Hematopoietic multipotent progenitor cell treated with erythropoietin and hydrocortisone succinate and interleukin-3 and kit ligand, for 8 days (in vitro differentiated cells): ENCODE measurements around the gene PA2G4.

Experiments
- DNase-seq: peaks from one replicate; pipeline ENCODE4 v3.0.0-alpha.2; 2015

PA2G4 gene

DNA sequence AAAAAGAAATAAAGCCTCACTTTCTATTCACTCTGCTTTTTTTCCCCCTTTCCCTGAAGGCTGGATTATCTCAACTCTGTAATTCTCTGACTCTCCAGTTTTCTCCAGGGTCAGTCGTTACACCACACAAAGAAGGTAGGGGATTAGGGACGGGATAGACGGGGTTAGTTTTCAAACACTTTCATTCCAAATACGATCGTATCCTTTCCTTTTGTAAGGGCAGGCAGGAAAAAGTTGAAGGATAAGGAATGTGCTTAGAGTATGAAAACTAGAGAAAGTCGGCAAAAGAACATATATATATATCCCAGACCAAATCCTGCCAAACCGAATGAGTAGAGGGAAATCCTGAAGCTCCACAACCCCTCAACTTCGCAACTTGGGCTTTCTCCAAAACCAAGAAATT lies 23.1 kb downstream of the PA2G4 start:
- no peak for DNase-seq

DNA sequence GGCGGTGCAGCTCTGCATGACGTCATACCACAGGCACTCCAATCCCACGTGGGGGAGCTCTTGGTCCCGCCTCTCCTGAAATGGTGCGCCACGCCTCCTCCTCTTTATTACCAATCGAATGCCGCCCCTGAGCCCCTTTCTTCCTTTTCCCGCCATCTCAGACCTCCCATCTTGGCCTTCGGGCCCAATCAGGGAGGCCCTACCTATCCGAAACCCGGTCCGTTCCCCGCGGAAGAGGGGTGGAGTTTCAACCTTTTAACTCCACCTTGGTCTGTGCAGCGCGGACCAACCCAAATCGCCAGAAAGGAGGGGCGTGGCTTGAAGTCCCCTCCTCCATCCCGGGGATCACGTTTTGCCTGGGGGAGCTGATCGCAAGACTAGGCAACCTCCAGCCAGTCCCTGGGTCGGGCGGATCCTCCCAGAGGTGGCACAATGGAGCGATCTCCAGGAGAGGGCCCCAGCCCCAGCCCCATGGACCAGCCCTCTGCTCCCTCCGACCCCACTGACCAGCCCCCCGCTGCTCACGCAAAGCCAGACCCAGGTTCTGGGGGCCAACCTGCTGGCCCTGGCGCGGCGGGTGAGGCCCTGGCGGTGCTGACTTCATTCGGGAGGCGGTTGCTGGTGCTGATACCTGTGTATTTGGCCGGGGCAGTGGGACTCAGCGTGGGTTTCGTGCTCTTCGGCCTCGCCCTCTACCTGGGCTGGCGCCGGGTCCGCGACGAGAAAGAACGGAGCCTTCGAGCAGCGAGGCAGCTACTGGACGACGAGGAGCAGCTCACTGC lies 23.7 kb downstream of the PA2G4 start, which contains the start of gene ESYT1:
ESYT1 (plus strand) TSS at position 380 of the 782 bp plus-strand sequence; CDS start at position 433, 53 bp downstream.
- DNase-seq: peak; percentile 100

DNA sequence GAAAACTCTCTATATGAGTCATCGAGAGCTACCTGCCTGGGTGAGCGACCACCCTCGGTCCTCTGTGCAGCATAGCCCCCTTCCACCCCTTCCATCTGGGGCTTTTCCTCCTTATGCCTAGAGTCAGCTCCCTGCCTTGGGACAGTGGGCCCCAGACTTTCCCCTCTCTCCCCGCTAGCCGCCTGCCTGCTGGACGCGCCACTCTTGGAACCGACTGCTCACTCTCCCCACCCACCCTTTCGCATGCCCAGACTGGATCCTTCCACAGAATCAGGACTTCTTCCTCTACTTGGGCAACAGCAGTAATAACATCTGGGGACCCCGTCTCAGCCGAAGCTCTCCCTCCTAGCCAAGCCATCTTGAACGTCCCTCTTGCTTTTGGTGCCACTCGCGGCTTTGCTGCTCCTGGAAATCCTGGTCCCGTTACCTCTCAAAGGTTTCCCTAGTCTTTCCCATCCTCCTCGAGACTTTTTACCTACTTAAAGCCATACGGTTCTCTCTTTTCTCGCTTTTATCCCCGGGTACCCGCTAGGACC lies 24.4 kb downstream of the PA2G4 start:
- DNase-seq: no peak

DNA sequence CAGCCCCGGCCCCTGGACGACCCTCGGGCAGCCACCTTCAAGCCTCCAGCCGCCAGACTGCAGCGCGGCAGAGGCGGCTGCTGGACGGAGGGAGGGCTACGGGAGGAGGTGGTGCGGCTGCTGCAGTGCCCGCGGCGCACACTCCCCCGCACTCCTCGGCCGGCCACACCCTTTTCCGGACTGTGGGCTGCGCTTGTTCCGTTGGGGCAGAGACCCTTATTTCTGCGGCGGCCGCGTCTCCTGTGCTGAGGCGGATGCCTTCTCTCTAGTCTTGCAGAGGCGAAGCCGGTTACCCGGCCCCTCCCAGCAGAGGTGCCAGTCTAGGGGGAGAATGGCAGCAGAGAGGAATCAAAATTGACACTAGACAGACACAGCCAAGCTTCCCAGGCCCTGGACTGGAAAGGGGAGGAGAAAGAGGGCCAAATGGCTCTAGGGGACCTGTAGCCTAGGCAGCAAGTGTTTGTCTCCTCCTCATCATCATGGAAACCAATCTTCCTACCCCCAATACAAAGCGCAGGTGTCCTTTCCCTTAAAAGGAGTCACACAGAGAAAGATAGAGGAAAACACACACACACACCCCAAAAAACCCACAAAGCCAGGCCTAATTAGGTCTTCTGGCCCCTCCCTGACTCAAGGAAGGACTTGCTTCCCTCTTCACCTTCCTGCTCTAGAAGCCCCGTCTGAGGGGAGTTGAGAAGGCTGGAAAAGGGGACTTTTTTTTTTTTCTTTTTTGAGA lies 25.0 kb downstream of the PA2G4 start:
- peak; percentile 72 for DNase-seq

DNA sequence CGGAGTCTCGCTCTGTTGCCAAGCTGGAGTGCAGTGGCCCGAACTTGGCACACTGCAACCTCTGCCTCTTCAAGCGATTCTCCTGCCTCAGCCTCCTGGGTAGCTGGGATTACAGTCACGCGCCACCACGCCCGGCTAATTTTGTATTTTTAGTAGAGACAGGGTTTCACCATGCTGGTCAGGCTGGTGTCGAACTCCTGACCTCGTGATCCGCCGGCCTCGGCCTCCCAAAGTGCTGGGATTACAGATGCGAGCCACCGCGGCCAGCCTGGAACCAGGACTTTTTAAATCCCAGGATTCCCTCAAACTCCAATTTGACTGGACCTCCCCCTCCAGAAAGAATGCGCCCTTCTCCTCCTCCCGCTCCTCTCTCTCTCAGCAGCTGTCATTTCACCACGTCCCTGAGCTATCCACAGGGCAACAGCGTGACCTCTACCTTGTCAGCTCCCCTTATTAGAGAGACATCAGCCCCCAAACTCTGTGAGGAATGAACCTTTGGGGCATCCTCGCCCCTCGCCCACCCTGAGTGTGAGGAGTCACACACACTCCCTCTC lies 25.7 kb downstream of the PA2G4 start:
- no peak for DNase-seq

DNA sequence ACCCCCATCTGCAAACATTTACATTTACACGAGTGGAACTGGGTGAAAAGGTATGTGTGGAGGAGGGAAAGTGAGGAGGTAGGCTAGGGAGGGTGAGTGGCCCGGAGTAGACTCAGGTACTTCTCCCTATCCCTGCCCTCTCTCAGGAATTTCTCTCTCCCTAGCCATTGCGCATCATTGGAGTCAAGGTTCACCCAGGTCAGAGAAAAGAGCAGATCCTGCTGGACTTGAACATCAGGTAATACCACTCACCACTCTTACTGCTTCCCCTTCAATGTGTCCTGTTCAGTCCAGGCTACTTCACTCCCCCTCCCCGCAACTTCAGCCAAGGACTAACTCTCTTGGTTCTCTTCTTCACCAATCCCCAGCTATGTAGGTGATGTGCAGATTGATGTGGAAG lies 26.5 kb downstream of the PA2G4 start:
- DNase-seq: no peak

DNA sequence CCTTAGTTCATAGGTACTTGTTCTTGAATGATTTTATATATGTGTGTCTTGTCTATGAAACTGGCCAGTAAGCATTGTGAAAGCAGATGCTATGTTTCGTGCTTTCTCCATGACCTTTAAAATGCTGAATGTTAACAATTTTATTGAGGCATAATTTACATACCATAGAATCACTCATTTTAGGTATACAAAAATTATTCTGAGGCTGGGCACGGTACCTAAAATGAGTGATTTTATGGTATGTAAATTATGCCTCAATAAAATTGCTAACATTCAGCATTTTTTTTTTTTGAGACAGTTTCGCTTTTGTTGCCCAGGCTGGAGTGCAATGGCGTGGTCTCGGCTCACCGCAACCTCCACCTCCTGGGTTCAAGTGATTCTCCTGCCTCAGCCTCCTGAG lies 30.5 kb downstream of the PA2G4 start:
- DNase-seq: no peak

DNA sequence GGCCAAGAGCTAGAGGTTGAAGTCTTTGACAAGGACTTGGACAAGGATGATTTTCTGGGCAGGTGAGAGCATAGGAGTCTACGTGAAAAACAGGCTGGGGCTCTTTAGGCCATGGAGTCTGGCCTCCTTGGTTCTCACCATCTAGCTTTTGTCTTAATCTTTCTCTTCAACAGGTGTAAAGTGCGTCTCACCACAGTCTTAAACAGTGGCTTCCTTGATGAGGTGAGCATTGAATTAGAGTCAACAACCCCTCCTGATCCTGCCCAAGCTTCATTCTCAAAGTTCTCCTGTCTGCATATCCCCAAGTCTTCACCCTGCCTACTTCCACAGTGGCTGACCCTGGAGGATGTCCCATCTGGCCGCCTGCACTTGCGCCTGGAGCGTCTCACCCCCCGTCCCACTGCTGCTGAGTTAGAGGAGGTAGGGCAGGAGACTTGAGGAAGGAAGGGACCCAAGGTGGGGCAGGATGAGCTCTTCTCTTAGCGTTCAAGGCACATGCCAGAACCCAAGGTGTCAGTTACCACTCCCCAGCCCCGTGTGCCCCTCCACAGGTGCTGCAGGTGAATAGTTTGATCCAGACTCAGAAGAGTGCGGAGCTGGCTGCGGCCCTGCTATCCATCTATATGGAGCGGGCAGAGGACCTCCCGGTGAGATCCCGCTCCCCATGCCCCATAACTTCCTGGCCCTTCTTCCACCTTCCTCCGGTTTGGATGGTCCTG lies 33.7 kb downstream of the PA2G4 start:
- DNase-seq: no peak

DNA sequence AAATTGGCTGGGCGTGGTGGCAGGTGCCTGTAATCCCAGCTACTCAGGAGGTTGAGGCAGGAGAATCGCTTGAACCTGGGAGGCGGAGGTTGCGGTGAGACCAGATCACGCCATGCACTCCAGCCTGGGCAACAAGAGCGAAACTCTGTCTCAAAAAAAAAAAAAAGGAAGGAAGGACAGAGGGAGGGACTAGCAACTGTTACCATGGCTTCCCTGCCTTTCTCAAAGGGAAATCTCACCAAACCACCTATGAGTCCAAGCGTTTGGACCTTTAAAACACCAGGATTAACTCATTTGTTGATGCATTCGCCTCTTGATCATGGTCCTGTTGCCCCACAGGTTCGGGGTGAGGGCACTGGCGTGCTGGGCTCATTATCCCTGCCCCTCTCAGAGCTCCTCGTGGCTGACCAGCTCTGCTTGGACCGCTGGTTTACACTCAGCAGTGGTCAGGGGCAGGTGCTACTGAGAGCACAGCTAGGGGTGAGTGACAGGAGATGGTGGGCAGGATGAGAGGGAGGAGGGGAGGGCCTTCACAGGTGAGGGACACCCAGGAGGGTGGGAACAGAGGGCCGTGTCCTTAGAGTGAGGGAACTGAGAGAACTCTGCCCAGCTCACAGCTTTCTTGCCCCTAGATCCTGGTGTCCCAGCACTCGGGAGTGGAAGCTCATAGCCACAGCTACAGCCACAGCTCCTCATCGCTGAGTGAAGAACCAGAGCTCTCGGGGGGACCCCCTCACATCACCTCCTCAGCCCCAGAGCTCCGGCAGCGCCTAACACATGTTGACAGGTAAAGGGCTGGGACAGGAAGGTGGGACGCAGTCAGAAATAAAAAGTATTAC lies 37.8 kb downstream of the PA2G4 start:
- DNase-seq: no peak

DNA sequence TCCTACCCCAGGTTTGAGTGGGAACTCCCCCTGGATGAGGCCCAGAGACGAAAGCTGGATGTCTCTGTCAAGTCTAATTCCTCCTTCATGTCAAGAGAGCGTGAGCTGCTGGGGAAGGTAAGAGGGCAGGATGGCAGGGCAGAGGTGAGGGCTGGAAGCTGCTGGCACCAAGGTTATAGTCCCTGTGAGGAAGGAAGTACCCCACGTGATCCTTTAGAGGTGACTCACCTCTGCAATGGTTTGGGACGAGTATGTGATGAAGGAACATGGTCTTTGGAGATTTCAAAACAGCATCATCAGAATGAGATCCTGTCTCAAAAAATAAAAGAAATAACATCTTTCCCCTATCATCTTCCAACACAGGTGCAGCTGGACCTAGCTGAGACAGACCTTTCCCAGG lies 38.9 kb downstream of the PA2G4 start:
- no peak for DNase-seq

DNA sequence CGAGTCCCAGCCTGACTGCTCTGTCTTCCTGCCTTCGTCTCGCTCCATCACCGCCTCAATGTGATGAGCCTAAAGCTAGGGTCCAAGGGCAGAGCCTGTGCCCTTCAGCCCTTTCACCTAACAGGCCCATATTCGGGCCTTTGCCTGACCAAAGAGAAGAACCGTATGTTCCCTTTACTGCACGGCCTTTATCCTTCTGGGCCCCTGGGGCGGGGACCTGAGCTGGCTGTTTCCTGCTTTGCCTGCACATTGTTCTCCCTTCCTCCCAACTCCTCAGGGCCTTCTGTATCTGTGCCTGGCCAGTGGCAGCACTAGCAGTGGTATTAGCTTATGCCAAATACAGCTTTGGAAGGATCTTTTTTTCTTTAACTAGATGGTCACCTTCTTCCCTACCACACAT lies 39.5 kb downstream of the PA2G4 start:
- DNase-seq: no peak

DNA sequence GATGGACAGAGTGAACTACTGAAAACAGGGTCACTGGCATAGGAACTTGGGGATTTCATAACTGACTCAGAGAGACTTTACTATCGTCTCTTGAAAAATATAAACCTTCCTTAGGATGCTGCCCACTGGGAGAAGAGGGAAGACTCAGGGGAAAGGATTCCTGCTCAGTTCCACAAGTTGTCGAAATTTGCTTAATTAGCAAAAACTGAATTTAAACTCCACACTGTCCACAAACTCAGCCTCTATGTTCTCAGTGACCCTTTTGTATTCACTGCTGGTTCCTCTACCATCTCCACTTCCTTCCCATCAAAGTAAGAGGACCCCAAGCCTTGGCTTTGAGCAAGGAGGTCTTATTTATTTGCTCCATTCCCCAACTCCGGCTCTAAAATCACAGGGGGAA lies 40.9 kb downstream of the PA2G4 start:
- no peak for DNase-seq

DNA sequence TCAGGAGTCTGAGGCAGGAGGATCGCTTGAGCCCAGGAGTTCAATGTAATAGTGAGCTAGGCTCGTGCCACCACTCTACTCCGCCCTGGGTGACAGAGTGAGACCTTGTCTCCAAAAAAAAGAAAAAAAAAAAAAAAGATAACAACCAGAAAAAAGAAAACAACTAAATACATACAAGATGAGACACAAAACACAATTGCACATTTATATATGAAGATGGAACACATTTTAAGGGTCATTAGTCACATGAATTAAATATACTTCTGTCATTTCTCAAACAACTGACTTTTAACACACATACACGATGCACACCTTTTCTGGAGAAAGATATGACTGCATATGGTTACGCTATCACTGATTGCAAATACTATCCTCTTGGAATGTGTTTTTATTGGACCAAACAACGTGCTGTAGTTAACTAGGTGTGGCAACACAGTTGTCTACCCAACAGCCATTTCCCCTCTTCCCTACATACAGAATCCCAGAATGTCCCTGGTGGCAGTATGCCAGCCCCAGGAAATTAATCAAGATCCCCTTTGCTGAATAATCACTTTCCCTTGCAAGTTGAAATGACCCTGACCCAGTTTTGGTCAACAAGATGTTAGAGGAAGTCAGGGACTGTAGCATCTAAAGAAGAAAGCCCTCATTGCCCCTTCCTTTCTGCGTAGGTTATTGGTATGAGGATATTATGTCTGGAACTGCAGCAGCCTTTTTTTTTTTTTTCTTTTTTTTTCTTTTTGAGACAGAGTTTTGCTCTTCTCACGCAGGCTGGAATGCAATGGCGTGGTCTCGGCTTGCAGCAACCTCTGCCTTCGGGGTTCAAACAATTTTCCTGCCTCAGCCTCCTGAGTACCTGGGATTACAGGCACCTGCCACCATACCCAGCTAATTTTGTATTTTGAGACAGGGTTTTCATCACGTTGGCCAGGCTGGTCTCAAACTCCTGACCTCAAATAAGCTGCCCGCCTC lies 42.4 kb downstream of the PA2G4 start:
- DNase-seq: no peak

DNA sequence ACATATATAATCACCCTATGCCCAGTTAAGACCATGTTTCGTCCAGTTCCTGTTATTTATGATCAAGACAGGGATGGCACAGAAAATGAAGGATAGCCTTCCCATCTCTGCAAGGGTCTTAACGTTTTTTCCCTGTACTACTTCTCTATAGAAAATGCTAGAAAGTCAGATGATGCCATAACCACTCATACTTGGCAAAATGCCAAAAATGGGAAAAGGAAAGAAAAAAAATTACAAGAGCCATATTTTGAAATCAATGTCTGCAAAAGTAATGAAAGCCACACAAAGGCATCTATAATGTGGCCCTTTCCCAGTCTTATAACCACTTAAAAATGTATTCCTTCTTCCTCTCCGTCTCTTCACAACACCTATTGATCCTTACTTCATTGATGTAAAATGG lies 46.2 kb downstream of the PA2G4 start:
- DNase-seq: peak; percentile 51

DNA sequence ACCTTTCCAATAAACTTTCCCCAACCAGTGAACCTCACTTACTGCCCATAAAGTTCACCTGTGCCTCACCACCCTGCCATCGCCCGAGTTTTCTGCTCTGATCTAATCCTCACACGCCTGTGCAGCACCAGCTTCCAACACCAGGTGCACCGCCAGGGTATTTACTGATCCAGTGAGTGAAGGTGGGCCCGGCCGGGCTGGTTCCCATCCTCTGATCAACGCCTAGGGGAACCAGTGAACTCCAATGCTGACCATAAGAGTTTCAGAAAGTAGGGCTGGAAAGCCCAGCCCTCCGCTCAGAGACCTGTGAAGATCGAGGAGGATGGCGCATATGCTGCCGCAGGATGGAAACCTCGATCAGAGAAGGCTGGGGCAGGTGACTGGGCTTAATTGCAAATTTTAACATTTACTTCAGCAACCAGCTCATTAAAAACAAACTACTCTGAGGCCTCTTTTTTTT lies 47.3 kb downstream of the PA2G4 start:
- peak; percentile 80 for DNase-seq

DNA sequence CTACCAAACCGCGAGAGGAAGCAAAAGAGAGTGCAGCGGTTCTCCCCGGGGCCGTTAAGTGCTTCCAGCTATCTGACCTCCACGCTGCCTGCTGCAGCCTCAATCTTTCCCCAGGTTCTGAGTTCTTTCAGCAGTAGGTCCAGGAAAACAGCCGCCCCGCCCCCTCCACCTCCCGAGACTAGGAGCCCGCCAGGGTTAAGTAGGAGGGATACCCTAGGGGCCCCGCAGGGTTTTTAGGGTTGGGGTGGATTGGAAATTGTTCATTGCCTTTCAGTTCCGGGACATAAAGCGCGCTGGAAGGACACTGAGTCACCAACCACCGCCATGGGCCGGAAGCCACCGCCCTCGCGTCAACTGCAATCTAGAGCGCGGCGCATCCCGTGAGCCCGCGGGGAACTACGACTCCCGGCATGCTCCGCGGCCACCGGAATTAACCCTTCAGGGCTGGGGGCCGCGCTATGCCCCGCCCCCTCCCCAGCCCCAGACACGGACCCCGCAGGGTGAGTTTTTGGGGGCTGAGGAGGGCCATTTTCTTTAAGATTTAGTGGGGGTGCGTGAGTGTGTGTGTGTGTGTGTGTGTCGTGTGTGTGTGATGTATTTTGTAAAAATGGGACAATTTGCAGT lies 47.9 kb downstream of the PA2G4 start, which contains the start of gene MYL6B:
MYL6B (plus strand) TSS at position 456 of the 624 bp plus-strand sequence. CDS start 1,332 bp downstream, outside the sequence.
- DNase-seq: peak; percentile 93

DNA sequence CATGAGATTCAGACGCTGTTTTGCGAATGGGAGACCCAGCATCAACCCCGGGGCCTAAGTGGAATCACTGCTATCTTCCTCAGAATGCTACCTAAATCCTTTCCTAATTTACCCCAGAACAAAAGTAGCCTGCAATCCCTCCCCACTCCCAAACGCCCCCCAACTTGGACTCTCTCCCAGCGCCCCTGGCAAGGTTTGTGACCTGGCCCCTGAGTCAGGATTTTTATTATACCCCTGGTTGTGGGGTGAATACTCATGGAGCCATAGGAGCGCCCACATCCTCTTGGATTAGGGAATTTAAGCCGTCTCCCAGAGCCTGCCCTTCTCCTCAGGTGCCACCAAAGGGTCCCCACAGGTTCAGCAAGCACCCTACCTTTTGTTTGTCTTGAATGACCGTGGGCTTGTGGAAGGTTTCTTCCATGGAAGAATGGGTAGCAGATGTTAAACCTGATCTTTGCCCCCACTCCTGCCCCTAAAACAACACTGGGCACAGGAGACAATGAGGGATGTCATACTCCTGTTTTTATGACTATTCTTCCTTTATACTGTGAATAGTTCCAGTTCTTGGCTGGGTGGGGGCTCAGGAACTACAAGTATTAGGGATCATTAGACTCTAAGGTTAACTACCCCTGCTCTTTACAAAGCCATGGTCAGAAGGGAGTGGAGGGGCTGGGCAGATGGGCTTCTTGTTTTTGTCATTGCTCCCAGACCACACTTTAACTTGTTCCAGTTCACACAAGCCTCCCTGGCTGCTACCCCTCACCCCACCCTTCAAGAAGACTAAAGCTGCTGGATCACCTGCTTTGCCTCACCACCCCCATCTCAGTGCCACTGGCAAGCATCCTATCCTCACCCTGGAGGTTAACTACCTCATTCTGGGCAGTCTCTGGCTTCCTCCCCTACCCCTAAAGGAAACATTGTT lies 48.7 kb downstream of the PA2G4 start:
- no peak for DNase-seq

DNA sequence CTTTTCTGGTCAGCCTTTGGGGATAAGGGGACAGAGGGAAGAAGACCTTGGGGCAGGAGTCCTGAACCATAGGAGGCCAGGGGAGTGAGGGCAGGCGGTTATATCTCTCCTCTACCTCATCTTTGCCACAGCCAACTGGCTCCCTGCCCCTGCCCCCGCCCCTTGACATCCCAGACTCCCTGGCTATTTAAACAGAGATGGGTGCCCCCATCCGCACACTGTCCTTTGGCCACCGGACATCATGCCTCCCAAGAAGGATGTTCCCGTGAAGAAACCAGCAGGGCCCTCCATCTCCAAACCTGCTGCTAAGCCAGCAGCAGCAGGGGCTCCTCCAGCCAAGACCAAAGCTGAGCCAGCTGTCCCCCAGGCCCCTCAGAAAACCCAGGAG lies 49.3 kb downstream of the PA2G4 start:
- no peak for DNase-seq

DNA sequence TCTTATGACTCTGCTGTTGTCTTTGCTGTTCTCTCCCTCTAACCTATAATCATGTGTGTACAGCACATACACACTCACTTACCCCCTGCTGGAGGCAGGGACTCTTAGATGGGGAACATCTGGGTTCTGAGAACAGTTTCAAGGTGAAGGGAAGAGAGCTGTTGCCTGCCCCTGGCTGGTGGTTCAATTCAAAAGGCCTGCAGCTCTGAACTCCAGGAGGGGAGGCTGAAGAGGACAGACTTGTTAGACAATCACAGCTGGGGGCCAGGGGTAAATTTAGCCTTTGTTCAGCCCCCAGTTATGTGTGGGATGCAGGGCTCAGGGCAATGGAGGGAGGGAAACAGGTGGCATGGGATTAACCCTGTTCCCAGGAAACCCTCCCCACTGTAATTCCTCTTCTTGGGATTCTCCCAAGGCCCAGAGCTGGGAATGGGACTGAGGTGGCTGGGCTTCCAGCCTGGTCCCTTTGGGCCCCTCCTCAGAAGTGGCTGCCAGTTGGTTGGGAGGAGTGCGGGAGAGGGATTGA lies 50.0 kb downstream of the PA2G4 start:
- DNase-seq: no peak
